ENCODE results near the gene ADGRB2.

Gene ADGRB2

GRCh38 chr1:31807273-31808048, 43.3 kb upstream of the ADGRB2 start:
- Histone ChIP-seq H3K27ac (no peak overlapping the region), H3K27me3 (no peaks in the 10 kb centered on the region), H3K4me3 (ENCODE audit: low read depth in 1 of 2, low read length in 1 of 2) (no peak overlapping the region), H3K36me3 (no peaks in the 10 kb centered on the region), H3K4me1 (ENCODE audit: control insufficient read depth in 1 of 2, insufficient read depth in 1 of 2, low read depth in 1 of 2, low read length in 1 of 2) (no peaks in the 10 kb centered on the region), H3K9me3 (no peaks in the 10 kb centered on the region)
- TF ChIP-seq CTCF (IDR thresholded peaks at IDR 0.05): no peak

GRCh38 chr1:31805318-31805717, 41.2 kb upstream of the ADGRB2 start:
- no peaks in the 10 kb centered on the region for H3K36me3 ChIP-seq
- no peak overlapping the region for H3K4me3 ChIP-seq (ENCODE audit: low read depth in 1 of 2, low read length in 1 of 2)
- TF ChIP-seq CTCF (IDR thresholded peaks at IDR 0.05): no peak

GRCh38 chr1:31804098-31804497, 40.0 kb upstream of the ADGRB2 start:
- Histone ChIP-seq H3K27ac (no peak overlapping the region), H3K27me3 (no peaks in the 10 kb centered on the region), H3K4me1 (ENCODE audit: control insufficient read depth in 1 of 2, insufficient read depth in 1 of 2, low read depth in 1 of 2, low read length in 1 of 2) (peaks cover 0 to 8% of the 10 kb centered on the region in 2 experiments), H3K9me3 (no peaks in the 10 kb centered on the region), H3K4me3 (ENCODE audit: low read depth in 1 of 2, low read length in 1 of 2) (no peak overlapping the region), H3K36me3 (no peaks in the 10 kb centered on the region)
- no peak for TF ChIP-seq CTCF (IDR thresholded peaks at IDR 0.05)

More at GRCh38 chr1:31805318-31805717, 41.2 kb upstream of the ADGRB2 start:
- no peaks in the 10 kb centered on the region for H3K27me3 ChIP-seq
- peaks cover 0 to 8% of the 10 kb centered on the region in 2 experiments for H3K4me1 ChIP-seq (ENCODE audit: control insufficient read depth in 1 of 2, insufficient read depth in 1 of 2, low read depth in 1 of 2, low read length in 1 of 2)
- H3K9me3 ChIP-seq: no peaks in the 10 kb centered on the region
- no peak overlapping the region for H3K27ac ChIP-seq

- Histone ChIP-seq H3K27ac (no peak overlapping the region), H3K4me3 (ENCODE audit: low read depth in 1 of 2, low read length in 1 of 2) (no peak overlapping the region), H3K9me3 (no peaks in the 10 kb centered on the region), H3K27me3 (no peaks in the 10 kb centered on the region), H3K36me3 (no peaks in the 10 kb centered on the region), H3K4me1 (ENCODE audit: control insufficient read depth in 1 of 2, insufficient read depth in 1 of 2, low read depth in 1 of 2, low read length in 1 of 2) (peaks cover 0 to 8% of the 10 kb centered on the region in 2 experiments)
- no peak for TF ChIP-seq CTCF (IDR thresholded peaks at IDR 0.05)
These were observed 39.5 kb upstream of the ADGRB2 start for GRCh38 chr1:31803610-31804009.

- Histone ChIP-seq H3K27me3 (peaks cover 5% of the 10 kb centered on the region), H3K4me1 (ENCODE audit: control insufficient read depth in 1 of 2, insufficient read depth in 1 of 2, low read depth in 1 of 2, low read length in 1 of 2) (peaks cover 0 to 8% of the 10 kb centered on the region in 2 experiments), H3K36me3 (no peaks in the 10 kb centered on the region), H3K27ac (no peak overlapping the region), H3K9me3 (no peaks in the 10 kb centered on the region), H3K4me3 (ENCODE audit: low read depth in 1 of 2, low read length in 1 of 2) (no peak overlapping the region)
- TF ChIP-seq CTCF (IDR thresholded peaks at IDR 0.05): no peak
These were observed 38.3 kb upstream of the ADGRB2 start for GRCh38 chr1:31802190-31803150.

Data from neutrophil (primary cell).